SKM-1 treated with dmso at 0.1 percent for 144 hours (cell line): ENCODE data around the gene MYMX.

Experiments
- DNase-seq: peaks from one replicate; lab custom pipeline; 2025; ENCODE audit not compliant: unreplicated experiment; lab: John Stamatoyannopoulos, UW

MYMX gene

GRCh38 chr6:44262467-44263353, 46.0 kb downstream of the MYMX start:
- no peak for DNase-seq

GRCh38 chr6:44263354-44264100, 46.8 kb downstream of the MYMX start:
- DNase-seq = no peak

- peak; percentile 89 for DNase-seq
These were observed 47.7 kb downstream of the MYMX start for GRCh38 chr6:44264154-44265006.

GRCh38 chr6:44265007-44265721, 48.4 kb downstream of the MYMX start, which contains the start of gene NFKBIE:
NFKBIE (minus strand) TSS chr6:44265551; CDS start chr6:44265346, 205 bp downstream.
- peak; percentile 54 for DNase-seq

- no peak for DNase-seq
These were observed 49.1 kb downstream of the MYMX start for GRCh38 chr6:44265722-44266233.

- no peak for DNase-seq
These were observed 49.6 kb downstream of the MYMX start for GRCh38 chr6:44266347-44266746.

- no peak for DNase-seq
These were observed 50.5 kb downstream of the MYMX start for GRCh38 chr6:44267252-44267651.
